Body of pancreas (tissue), 4 donors: Measurements from ENCODE around the gene CLEC11A.

ENCODE experiments used
- CTCF ChIP-seq, 7 experiments: fragments of 450-650 bp in 4 of 7; fragments of 200-600 bp in 3 of 7; sonication (generic) in 3 of 7; IDR thresholded peaks; one replicate each; pipeline ENCODE4 v1.5.1; 2016 to 2019; ENCODE audit warnings: antibody characterized with exemption in 7 of 7
- POLR2A ChIP-seq, 3 donors: fragments of 450-650 bp; IDR thresholded peaks; one replicate each; pipeline ENCODE4 v1.6.1; 2016; ENCODE audit warnings: antibody characterized with exemption in 3 of 3, mild to moderate bottlenecking in 2 of 3

- TF ChIP-seq POLR2A (IDR thresholded peaks at IDR 0.05) (no peak), CTCF (IDR thresholded peaks at IDR 0.05) (no peak)
Observed at GRCh38 chr19:50710612-50711011, 12.6 kb upstream of the CLEC11A start.
